GM21619 (cell line): ENCODE results near the gene CHRNB1.
"Not testable (repeated sequence)": the region's sequence is repeated elsewhere in the genome, so short reads cannot be mapped to it uniquely, and the experiment has no call there.

Source experiments
- ATAC-seq: cut with Tn5 transposase; IDR thresholded peaks from one replicate; pipeline ENCODE4 v1.9.1; 2021; ENCODE audit not compliant: unreplicated experiment

CHRNB1 gene

GRCh38 chr17:7482742-7483088 is 37.9 kb downstream of the CHRNB1 start:
- ATAC-seq: not testable (repeated sequence)

- ATAC-seq: peak; percentile 29
Measured at GRCh38 chr17:7483255-7484066, 38.6 kb downstream of the CHRNB1 start.

- peak; percentile 61 for ATAC-seq
Measured at GRCh38 chr17:7484067-7484918, 39.4 kb downstream of the CHRNB1 start, which contains the start of gene POLR2A. Gene POLR2A, plus strand, starts transcription at chr17:7484366.

- no peak for ATAC-seq
Measured at GRCh38 chr17:7484919-7485377, 40.1 kb downstream of the CHRNB1 start.

- ATAC-seq: no peak
Measured at GRCh38 chr17:7486181-7486580, 41.3 kb downstream of the CHRNB1 start.

GRCh38 chr17:7490144-7490543 is 45.3 kb downstream of the CHRNB1 start:
- ATAC-seq: no peak

- no peak for ATAC-seq
Measured at GRCh38 chr17:7491583-7491982, 46.7 kb downstream of the CHRNB1 start.

GRCh38 chr17:7493941-7494340 is 49.1 kb downstream of the CHRNB1 start:
- no peak for ATAC-seq

- no peak for ATAC-seq
Measured at GRCh38 chr17:7495906-7496434, 51.1 kb downstream of the CHRNB1 start.

- ATAC-seq: no peak
Measured at GRCh38 chr17:7496470-7497183, 51.8 kb downstream of the CHRNB1 start.

GRCh38 chr17:7497228-7497627 is 52.4 kb downstream of the CHRNB1 start:
- ATAC-seq: no peak

GRCh38 chr17:7497636-7498035 is 52.8 kb downstream of the CHRNB1 start:
- ATAC-seq: no peak

- no peak for ATAC-seq
Measured at GRCh38 chr17:7499161-7499560, 54.3 kb downstream of the CHRNB1 start.

- no peak for ATAC-seq
Measured at GRCh38 chr17:7501729-7502128, 56.9 kb downstream of the CHRNB1 start.

- ATAC-seq: no peak
Measured at GRCh38 chr17:7502171-7502847, 57.4 kb downstream of the CHRNB1 start.

- ATAC-seq: no peak
Measured at GRCh38 chr17:7502987-7503386, 58.1 kb downstream of the CHRNB1 start.

GRCh38 chr17:7503521-7503920 is 58.7 kb downstream of the CHRNB1 start:
- no peak for ATAC-seq
